ENCODE data around the gene TFB1M.
"Not testable (repeated sequence)": the region's sequence is repeated elsewhere in the genome, so short reads cannot be mapped to it uniquely, and the experiment has no call there.

The TFB1M gene

DNA sequence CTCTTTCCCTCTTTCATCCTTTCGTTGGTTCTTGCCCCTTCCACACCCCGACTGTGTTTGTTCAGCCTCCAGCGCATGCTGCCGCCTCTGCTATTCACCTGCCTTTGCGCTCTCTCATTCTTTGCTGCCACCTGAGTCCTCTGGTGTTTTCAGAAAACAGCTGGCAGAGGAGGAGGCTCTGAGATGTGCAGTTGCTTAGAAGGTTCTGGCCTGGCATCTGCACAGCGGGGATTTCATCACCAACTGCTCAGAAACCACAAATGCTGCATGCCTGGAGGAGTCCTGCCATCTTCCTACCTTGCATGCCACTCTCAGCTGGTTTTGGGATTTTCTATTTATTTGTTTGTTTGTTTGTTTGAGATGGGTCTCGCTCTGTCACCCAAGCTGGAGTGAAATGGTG is 89.7 kb downstream of the TFB1M start:
- Histone ChIP-seq H3K9ac (ENCODE audit: low read depth, low read length) (no peak overlapping the region), H3K27me3 (ENCODE audit: control insufficient read depth, insufficient read depth, low read length) (no peaks in the 10 kb centered on the region), H3K4me3 (ENCODE audit: low read depth, low read length) (no peak overlapping the region), H3K4me1 (ENCODE audit: control insufficient read depth, insufficient read depth, low read length) (peaks cover 6% of the 10 kb centered on the region), H3K36me3 (ENCODE audit: control insufficient read depth, insufficient read depth, low read length) (no peaks in the 10 kb centered on the region), H3K9me3 (ENCODE audit: control insufficient read depth, insufficient read depth, low read length) (no peaks in the 10 kb centered on the region)

DNA sequence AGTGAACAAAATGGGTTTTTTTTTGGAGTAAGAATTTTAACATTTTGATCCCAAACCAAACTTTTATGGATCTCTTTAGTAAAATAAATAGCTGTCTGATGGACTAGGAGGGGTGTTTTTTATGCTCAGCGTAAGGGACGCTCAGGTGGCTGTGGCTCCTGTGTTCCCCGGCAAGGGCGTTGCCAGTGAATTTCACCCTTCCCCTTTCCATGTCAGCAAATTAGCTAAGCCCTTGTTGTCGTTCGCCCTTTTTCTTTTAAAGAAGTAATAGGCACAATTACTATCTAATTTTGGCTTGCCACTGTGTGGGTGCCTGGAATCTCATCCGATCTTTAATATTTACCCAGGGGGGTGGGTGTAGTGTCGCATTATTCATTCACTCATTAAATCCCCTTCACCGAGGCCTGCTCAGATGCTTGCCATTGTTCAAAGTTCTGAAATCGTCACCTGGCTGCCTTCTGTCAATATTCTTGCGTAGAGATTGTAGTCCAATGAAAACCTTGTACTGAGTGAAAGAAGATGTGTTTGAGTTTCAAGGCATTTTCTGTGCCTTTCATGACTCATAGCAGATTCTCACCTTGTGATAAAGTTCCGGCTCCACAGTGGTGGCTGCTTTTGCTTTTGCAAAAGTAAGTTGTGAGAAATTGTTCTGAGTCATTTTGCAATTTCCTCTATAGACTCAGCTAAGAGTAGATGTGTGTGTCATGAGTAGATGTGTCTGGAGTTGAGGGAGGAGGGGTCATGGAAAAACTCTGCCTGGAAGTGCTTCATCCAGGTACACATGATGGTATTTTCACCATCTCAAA is 90.4 kb downstream of the TFB1M start:
- Histone ChIP-seq H3K4me3 (ENCODE audit: low read depth, low read length) (no peak overlapping the region), H3K4me1 (ENCODE audit: control insufficient read depth, insufficient read depth, low read length) (peaks cover 6% of the 10 kb centered on the region), H3K36me3 (ENCODE audit: control insufficient read depth, insufficient read depth, low read length) (no peaks in the 10 kb centered on the region), H3K9me3 (ENCODE audit: control insufficient read depth, insufficient read depth, low read length) (no peaks in the 10 kb centered on the region), H3K9ac (ENCODE audit: low read depth, low read length) (no peak overlapping the region), H3K27me3 (ENCODE audit: control insufficient read depth, insufficient read depth, low read length) (no peaks in the 10 kb centered on the region)

DNA sequence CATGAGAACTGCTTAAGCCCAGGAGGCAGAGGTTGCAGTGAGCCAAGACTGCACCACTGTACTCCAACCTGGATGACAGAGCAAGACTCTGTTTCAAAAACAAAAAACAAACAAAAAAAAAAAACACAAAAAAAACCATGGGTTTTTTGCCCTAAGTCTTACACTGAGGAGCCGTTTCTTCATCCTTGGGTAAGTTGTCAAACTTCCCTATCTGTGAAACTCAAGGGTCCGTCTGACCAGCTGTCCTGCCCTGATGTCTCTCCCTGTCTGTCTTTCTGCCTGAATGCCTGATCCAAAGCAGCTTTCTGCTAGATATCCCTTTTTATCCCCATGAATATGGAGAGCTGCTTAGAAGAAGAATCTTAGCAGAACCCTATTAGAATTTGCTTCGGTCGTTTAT is 91.8 kb downstream of the TFB1M start:
- Histone ChIP-seq H3K4me3 (ENCODE audit: low read depth, low read length) (no peak overlapping the region), H3K9ac (ENCODE audit: low read depth, low read length) (no peak overlapping the region), H3K9me3 (ENCODE audit: control insufficient read depth, insufficient read depth, low read length) (no peaks in the 10 kb centered on the region), H3K36me3 (ENCODE audit: control insufficient read depth, insufficient read depth, low read length) (no peaks in the 10 kb centered on the region), H3K27me3 (ENCODE audit: control insufficient read depth, insufficient read depth, low read length) (no peaks in the 10 kb centered on the region), H3K4me1 (ENCODE audit: control insufficient read depth, insufficient read depth, low read length) (peaks cover 6% of the 10 kb centered on the region)

GRCh38 chr6:155221086-155221485 is 93.2 kb downstream of the TFB1M start:
- no peaks in the 10 kb centered on the region for H3K36me3 ChIP-seq (ENCODE audit: control insufficient read depth, insufficient read depth, low read length)
- H3K9ac ChIP-seq (ENCODE audit: low read depth, low read length) = no peak overlapping the region
- H3K4me3 ChIP-seq (ENCODE audit: low read depth, low read length) = no peak overlapping the region
- no peaks in the 10 kb centered on the region for H3K9me3 ChIP-seq (ENCODE audit: control insufficient read depth, insufficient read depth, low read length)
- peaks cover 2% of the 10 kb centered on the region for H3K4me1 ChIP-seq (ENCODE audit: control insufficient read depth, insufficient read depth, low read length)
- no peaks in the 10 kb centered on the region for H3K27me3 ChIP-seq (ENCODE audit: control insufficient read depth, insufficient read depth, low read length)

- Histone ChIP-seq H3K9ac (ENCODE audit: low read depth, low read length) (no peak overlapping the region), H3K27me3 (ENCODE audit: control insufficient read depth, insufficient read depth, low read length) (no peaks in the 10 kb centered on the region), H3K4me3 (ENCODE audit: low read depth, low read length) (no peak overlapping the region), H3K4me1 (ENCODE audit: control insufficient read depth, insufficient read depth, low read length) (peaks cover 2% of the 10 kb centered on the region), H3K9me3 (ENCODE audit: control insufficient read depth, insufficient read depth, low read length) (no peaks in the 10 kb centered on the region), H3K36me3 (ENCODE audit: control insufficient read depth, insufficient read depth, low read length) (no peaks in the 10 kb centered on the region)
These were observed 94.4 kb downstream of the TFB1M start for GRCh38 chr6:155219858-155220301.

DNA sequence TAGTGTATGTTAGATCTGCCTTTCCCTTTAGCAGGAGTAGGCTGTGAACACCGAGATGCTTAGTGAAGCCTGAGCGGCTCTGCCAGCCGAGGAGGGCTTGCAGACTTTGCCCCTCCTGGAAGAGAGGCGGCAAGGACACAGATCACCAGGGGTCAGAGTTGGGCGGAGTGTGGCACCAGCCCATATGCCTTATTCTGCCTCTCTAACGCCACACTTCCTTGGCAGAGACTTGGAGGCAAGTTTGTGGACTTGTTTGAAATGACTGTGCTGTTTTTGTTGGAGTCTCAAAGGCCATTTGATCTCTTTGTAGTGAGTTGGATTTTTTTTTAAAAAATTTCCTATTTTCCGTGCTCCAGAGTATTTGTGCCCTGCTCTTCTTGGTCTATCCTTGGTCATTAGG is 95.0 kb downstream of the TFB1M start:
- Histone ChIP-seq H3K9me3 (ENCODE audit: control insufficient read depth, insufficient read depth, low read length) (no peaks in the 10 kb centered on the region), H3K4me1 (ENCODE audit: control insufficient read depth, insufficient read depth, low read length) (peaks cover 2% of the 10 kb centered on the region), H3K36me3 (ENCODE audit: control insufficient read depth, insufficient read depth, low read length) (no peaks in the 10 kb centered on the region), H3K9ac (ENCODE audit: low read depth, low read length) (no peak overlapping the region), H3K27me3 (ENCODE audit: control insufficient read depth, insufficient read depth, low read length) (no peaks in the 10 kb centered on the region), H3K4me3 (ENCODE audit: low read depth, low read length) (no peak overlapping the region)

DNA sequence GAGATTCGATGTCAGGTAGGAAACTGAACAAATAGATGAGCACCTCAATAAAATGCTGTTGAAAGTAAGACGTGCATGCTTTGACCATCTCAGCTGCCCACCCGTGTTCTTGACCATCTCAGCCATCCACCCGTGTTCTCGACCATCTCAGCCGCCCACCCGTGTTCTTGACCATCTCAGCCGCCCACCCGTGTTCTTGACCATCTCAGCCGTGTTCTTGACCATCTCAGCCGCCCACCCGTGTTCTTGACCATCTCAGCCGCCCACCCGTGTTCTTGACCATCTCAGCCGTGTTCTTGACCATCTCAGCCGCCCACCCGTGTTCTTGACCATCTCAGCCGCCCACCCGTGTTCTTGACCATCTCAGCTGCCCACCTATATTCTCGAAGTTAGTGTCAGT is 95.6 kb downstream of the TFB1M start:
- not testable (repeated sequence) for H3K36me3 ChIP-seq (ENCODE audit: control insufficient read depth, insufficient read depth, low read length); H3K9me3 ChIP-seq (ENCODE audit: control insufficient read depth, insufficient read depth, low read length); H3K4me1 ChIP-seq (ENCODE audit: control insufficient read depth, insufficient read depth, low read length); H3K27me3 ChIP-seq (ENCODE audit: control insufficient read depth, insufficient read depth, low read length); H3K9ac ChIP-seq (ENCODE audit: low read depth, low read length); H3K4me3 ChIP-seq (ENCODE audit: low read depth, low read length)

- Histone ChIP-seq H3K4me3 (ENCODE audit: low read depth, low read length) (no peak overlapping the region), H3K36me3 (ENCODE audit: control insufficient read depth, insufficient read depth, low read length) (peaks cover 2% of the 10 kb centered on the region), H3K4me1 (ENCODE audit: control insufficient read depth, insufficient read depth, low read length) (peaks cover 2% of the 10 kb centered on the region), H3K9ac (ENCODE audit: low read depth, low read length) (no peak overlapping the region), H3K27me3 (ENCODE audit: control insufficient read depth, insufficient read depth, low read length) (no peaks in the 10 kb centered on the region), H3K9me3 (ENCODE audit: control insufficient read depth, insufficient read depth, low read length) (no peaks in the 10 kb centered on the region)
These were observed 97.8 kb downstream of the TFB1M start for GRCh38 chr6:155216312-155217046.

DNA sequence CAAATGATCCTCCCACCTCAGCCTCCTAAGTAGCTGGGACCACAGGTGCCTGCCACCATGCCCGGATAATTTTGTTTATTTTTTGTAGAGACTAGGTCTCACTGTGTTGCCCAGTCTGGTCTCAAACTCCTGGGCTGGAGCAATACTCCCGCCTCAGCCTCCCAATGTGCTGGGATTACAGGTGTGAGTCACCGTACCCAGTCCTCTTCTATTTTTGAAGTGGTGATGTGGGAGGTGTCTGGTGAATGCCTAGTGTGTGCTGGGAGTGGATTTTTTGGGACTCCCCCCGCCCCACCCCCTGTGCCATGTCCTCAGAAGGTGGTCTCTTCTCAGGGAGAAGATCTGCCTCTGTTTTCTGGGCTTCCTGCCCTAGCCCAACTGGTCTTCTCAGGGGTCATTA is 98.4 kb downstream of the TFB1M start:
- Histone ChIP-seq H3K4me1 (ENCODE audit: control insufficient read depth, insufficient read depth, low read length) (peaks cover 2% of the 10 kb centered on the region), H3K9me3 (ENCODE audit: control insufficient read depth, insufficient read depth, low read length) (no peaks in the 10 kb centered on the region), H3K36me3 (ENCODE audit: control insufficient read depth, insufficient read depth, low read length) (peaks cover 2% of the 10 kb centered on the region), H3K9ac (ENCODE audit: low read depth, low read length) (no peak overlapping the region), H3K27me3 (ENCODE audit: control insufficient read depth, insufficient read depth, low read length) (no peaks in the 10 kb centered on the region), H3K4me3 (ENCODE audit: low read depth, low read length) (no peak overlapping the region)

- H3K4me3 ChIP-seq (ENCODE audit: low read depth, low read length) = no peak overlapping the region
- no peaks in the 10 kb centered on the region for H3K9me3 ChIP-seq (ENCODE audit: control insufficient read depth, insufficient read depth, low read length)
- no peak overlapping the region for H3K9ac ChIP-seq (ENCODE audit: low read depth, low read length)
- no peaks in the 10 kb centered on the region for H3K27me3 ChIP-seq (ENCODE audit: control insufficient read depth, insufficient read depth, low read length)
- peaks cover 2% of the 10 kb centered on the region for H3K36me3 ChIP-seq (ENCODE audit: control insufficient read depth, insufficient read depth, low read length)
- peaks cover 2% of the 10 kb centered on the region for H3K4me1 ChIP-seq (ENCODE audit: control insufficient read depth, insufficient read depth, low read length)
These were observed 100.5 kb downstream of the TFB1M start for GRCh38 chr6:155213611-155214372.

- Histone ChIP-seq H3K4me3 (ENCODE audit: low read depth, low read length) (no peak overlapping the region), H3K9me3 (ENCODE audit: control insufficient read depth, insufficient read depth, low read length) (no peaks in the 10 kb centered on the region), H3K4me1 (ENCODE audit: control insufficient read depth, insufficient read depth, low read length) (peaks cover 2% of the 10 kb centered on the region), H3K36me3 (ENCODE audit: control insufficient read depth, insufficient read depth, low read length) (peaks cover 2% of the 10 kb centered on the region), H3K27me3 (ENCODE audit: control insufficient read depth, insufficient read depth, low read length) (no peaks in the 10 kb centered on the region), H3K9ac (ENCODE audit: low read depth, low read length) (no peak overlapping the region)
These were observed 101.5 kb downstream of the TFB1M start for GRCh38 chr6:155212616-155213380.
